ENCODE results near the gene ACO1. TPM values are rescaled to one million over a fixed set of nuclear protein-coding genes. Genes with fewer than 3 reads are reported as not detected.

Gene ACO1
- total and polyA plus RNA-seq, 9 donors, result 23.7 to 27.1 (median 24.8) TPM

- H3K27ac ChIP-seq (ENCODE audit: low read length), result no peak overlapping the region
- 38% methylated on average over 2 of the region's 4 CpGs for WGBS (ENCODE audit: insufficient coverage)
- no peaks in the 10 kb centered on the region for H3K27me3 ChIP-seq (ENCODE audit: control insufficient read depth, insufficient read depth, low read length)
- H3K36me3 ChIP-seq (ENCODE audit: control insufficient read depth, insufficient read depth, low read length), result peaks cover 25% of the 10 kb centered on the region
- H3K4me3 ChIP-seq (ENCODE audit: low read length), result no peak overlapping the region
- no peak for DNase-seq
- peaks cover 3% of the 10 kb centered on the region for H3K9me3 ChIP-seq (replicated peaks; ENCODE audit: control insufficient read depth, low read depth, low read length)
- H3K4me1 ChIP-seq (ENCODE audit: control insufficient read depth, insufficient read depth, low read length), result no peaks in the 10 kb centered on the region
Measured at GRCh38 chr9:32502464-32502863, 118.0 kb downstream of the ACO1 start.

DNA sequence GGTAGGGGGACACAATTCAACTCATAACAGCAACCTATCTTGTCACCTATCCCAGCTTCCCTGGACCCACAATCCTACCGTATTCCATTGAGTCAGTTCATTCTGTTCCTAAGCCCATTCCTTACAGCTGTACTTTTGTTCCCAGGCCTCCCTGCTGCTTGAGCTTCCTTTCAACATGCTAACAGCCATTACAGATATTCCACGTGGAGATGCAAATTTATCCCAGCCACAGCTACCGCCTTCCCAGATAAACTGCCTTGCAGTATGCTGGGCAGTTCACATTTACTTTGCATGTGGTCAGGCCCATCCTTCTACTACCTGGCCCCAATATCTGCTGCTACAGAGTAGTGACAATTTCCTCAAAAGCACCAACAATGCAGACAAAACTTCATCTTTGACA, 118.6 kb downstream of the ACO1 start:
- Histone ChIP-seq H3K36me3 (ENCODE audit: control insufficient read depth, insufficient read depth, low read length) (peaks cover 23% of the 10 kb centered on the region), H3K4me3 (ENCODE audit: low read length) (no peak overlapping the region), H3K9me3 (replicated peaks; ENCODE audit: control insufficient read depth, low read depth, low read length) (peaks cover 3% of the 10 kb centered on the region), H3K27me3 (ENCODE audit: control insufficient read depth, insufficient read depth, low read length) (no peaks in the 10 kb centered on the region), H3K27ac (ENCODE audit: low read length) (no peak overlapping the region), H3K4me1 (ENCODE audit: control insufficient read depth, insufficient read depth, low read length) (no peaks in the 10 kb centered on the region)
- WGBS (ENCODE audit: insufficient coverage), result 71% methylated on average over 3 of the region's 3 CpGs
- DNase-seq, result no peak

Other genes with a start within 250 kb of the ACO1 start
- 6.7 TPM for gene RIGI, start 141.6 kb downstream of the ACO1 start, total RNA-seq
- 1 to 10 TPM; 4.3 to 7.1 (median 5.2) TPM for gene RIGI, start 141.6 kb downstream of the ACO1 start, polyA plus RNA-seq (ENCODE audit: insufficient read depth in 1 of 8, insufficient read length in 8 of 8, low replicate concordance in 1 of 8)
- gene SMIM27, start 167.7 kb downstream of the ACO1 start, total RNA-seq, result 15.3 TPM
- 10 to 100 TPM in 5 of 8 donors, 1 to 10 TPM in 3; 9.2 to 12.3 (median 10.3) TPM for gene SMIM27, start 167.7 kb downstream of the ACO1 start, polyA plus RNA-seq (ENCODE audit: insufficient read depth in 1 of 8, insufficient read length in 8 of 8, low replicate concordance in 1 of 8)
- gene TOPORS, start 167.9 kb downstream of the ACO1 start, total RNA-seq, result 19.8 TPM
- 10 to 100 TPM; 13.6 to 22.5 (median 16.8) TPM for gene TOPORS, start 167.9 kb downstream of the ACO1 start, polyA plus RNA-seq (ENCODE audit: insufficient read depth in 1 of 8, insufficient read length in 8 of 8, low replicate concordance in 1 of 8)
- 55.7 TPM for gene NDUFB6, start 188.5 kb downstream of the ACO1 start, total RNA-seq
- 10 to 100 TPM; 61.7 to 79.3 (median 71.2) TPM for gene NDUFB6, start 188.5 kb downstream of the ACO1 start, polyA plus RNA-seq (ENCODE audit: insufficient read depth in 1 of 8, insufficient read length in 8 of 8, low replicate concordance in 1 of 8)